Measurements from ENCODE around the gene UBE2G1.
"Not testable (repeated sequence)": the region's sequence is repeated elsewhere in the genome, so short reads cannot be mapped to it uniquely, and the experiment has no call there.

UBE2G1 gene

DNA sequence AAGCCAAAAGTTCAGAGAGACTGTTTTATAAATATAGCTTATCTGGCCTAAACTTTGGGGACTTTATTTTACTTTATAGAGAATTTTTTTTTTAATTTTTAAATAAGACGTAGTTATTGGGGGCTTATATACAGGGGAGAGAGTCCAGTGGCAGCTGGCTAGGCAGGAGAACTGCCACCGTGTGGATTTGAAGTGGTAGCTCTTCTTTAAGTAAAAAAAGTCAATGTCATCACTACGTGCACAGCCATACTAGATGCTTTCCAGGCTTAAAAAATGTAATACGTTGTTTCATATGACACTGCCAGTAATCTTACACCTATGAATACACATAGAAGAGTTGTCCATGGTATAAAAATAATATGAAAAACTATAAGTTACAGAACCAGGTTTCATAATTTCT is 70.8 kb downstream of the UBE2G1 start:
- no peak for FAIRE-seq

DNA sequence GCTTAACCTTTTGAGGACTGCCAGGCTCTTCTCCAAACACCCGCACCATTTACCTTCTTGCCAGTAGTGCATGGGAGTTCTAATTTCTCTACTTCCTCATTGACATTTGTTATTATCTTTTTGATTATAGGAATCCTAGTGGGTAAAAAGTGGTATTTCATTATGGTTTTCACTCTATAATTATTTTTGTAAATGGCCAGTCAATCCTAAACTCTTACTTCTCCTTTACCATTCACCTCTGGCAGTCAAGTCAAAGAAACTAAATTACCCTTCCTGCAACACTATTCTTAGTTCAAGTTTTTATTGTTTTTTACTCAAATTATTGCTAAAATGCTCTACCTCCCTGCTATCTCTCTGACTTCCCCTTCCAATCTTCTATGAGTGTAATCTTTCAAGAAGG is 72.9 kb downstream of the UBE2G1 start:
- no peak for FAIRE-seq

DNA sequence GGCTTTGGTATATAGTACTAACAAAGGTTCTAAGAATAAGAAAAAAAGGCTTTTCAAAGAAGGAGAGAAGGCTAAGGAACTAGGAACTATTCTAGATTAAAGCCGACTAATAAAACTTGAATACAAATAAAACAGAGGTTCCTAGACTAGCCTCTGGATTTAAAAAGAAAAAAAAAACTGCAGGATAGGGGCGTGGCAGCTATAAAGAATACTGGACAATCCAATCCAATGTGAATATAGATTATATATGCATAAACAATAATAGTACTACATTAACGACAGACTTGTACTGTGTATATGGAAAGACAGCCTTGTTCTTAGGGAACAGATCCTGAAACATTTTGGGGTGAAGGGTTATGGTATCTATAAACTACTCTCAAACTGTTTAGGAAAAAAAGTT is 78.8 kb downstream of the UBE2G1 start:
- no peak for FAIRE-seq

DNA sequence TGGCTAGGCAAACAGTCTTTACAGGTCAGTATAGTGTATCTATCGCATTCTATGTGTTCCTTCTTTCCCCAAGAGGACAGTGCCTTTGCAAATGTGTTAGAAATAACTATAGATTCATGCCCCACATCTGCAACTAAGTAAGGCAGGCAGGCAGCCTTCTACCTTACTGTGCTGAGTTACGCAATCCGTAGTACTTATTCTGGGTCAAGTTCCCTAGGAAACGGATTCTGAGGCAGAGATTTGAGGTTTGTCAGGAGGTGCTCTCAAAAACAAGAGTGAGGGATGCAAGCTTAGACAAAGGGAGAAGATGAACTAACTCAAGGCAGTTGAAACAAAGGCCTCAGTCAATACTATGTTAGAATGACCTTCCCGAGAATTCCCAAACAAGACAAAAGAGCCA is 90.0 kb downstream of the UBE2G1 start:
- no peak for FAIRE-seq

DNA sequence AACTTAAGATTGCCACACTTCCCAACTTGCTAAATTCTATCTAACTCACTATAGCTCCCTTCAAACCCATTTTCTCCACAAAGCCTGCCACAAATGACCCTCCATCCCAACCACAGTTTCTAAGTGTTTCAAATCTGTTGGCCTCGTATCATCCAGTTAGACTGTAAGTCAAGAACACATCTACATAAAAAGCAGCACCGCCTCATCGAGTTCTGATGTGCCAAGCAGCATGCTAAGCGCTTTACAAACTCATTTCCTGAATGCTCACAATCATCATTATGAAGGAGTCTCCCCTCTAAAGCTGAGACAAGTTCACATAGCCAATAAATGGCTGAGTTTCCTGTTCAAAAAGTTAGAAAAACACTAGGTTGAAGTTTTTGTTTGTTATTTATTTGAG is 93.5 kb downstream of the UBE2G1 start:
- no peak for FAIRE-seq

DNA sequence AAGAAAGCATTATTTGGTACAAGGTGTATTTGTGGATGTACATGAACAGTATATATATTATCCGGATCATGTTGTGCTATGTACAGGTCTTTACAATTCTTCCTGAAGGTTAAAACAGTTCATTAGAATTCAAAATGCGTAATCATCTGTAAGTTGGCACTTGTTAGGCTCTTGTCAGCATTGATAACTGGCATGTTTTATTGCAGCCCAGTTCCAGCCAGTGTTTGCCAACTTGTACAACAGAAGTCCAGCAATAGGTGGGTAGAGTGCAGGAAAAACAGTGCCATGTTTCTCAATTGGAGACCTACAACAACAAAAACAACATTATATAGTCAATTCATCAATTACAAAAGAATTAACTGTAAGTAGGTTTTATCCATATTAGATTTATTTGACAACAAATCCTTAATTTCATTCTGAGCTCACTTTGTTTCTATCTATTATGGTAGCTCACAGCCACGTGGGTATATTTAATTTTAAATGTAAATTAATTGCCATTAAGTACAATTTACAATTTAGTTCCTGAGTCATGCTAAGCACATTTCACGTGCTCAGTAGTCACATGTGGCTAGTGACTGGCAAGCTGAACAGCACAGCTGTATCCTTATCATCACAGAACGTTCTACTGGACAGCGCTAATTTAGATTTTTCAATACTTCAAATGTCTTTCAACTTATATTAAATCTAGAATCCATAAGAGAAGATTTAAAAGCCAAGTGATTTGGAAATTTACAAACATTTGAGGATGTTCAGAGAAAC is 94.1 kb downstream of the UBE2G1 start:
- FAIRE-seq: no peak

DNA sequence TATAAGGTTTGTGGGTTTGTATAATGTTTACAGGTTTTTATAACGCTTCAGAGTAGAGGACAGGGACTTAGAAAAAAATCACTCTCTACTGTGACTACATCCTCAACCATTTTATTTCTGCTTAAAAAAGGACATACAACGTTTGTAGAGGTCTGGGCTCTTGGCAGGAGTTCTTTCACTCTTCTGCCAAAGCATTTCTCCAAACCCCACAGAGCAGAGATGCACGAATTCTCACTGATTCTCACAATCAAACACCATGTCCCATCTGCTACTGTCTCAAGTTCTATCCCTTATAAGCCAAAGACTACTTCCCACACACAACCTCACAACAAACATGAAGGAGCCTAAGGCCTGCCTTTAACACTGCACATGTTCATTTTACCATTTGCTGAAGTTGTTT is 95.7 kb downstream of the UBE2G1 start:
- no peak for FAIRE-seq

DNA sequence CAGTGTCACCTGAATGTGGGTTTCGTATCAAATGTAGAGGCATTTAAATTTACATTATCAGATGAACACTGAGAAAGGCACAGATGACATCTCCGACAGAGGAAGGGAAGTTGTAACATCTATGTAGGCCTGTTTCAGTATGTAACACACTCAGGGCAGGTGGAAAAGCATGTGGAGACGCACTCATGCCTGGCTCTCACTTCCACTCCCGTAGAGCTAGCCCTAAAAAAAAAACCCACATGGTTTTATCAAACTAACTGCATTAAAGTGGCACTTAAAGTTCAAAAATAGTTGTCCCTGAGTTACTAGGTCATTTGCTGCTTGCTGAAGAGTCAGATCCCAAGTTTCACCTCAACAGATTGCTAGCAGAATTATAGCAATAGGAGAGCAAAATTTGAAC is 96.6 kb downstream of the UBE2G1 start:
- FAIRE-seq: no peak

DNA sequence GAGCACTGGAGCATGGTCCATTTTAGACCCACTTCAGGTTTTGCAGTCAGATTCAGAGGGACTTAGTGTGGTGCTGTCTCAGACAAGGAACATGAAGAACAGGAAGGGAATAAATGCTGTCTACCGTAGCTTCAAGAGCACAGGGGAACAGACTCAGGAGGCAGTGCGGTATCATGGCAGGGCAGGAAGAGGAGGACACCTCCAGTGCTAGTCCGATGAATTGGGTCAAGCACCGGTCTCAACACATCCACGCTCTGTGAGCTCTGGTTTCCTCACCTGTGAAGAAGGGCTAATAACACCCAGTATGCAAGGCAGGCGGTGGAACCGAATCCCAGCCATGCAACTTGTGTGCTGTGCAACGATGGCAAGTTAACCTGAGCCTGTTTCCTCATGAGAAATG is 99.1 kb downstream of the UBE2G1 start:
- FAIRE-seq: no peak

DNA sequence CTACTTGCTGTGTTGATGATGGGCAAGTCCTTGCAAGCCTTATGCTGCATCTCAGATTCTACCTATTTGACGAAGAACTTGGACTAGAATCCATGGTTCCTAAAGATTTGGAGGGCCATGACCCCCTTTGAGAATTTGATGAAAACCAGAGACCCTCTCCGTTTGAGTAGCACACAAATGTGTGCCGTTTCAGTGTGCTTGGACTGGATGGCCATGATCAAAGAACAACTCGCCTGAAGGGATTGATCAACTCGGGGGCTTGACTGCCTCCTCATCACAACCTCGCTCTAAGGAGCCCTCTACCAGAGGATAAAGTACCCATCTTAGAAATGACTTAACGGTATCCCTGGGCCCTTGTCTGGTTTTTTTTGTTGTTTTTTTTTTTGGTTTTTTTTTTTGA is 99.9 kb downstream of the UBE2G1 start:
- no peak for FAIRE-seq

DNA sequence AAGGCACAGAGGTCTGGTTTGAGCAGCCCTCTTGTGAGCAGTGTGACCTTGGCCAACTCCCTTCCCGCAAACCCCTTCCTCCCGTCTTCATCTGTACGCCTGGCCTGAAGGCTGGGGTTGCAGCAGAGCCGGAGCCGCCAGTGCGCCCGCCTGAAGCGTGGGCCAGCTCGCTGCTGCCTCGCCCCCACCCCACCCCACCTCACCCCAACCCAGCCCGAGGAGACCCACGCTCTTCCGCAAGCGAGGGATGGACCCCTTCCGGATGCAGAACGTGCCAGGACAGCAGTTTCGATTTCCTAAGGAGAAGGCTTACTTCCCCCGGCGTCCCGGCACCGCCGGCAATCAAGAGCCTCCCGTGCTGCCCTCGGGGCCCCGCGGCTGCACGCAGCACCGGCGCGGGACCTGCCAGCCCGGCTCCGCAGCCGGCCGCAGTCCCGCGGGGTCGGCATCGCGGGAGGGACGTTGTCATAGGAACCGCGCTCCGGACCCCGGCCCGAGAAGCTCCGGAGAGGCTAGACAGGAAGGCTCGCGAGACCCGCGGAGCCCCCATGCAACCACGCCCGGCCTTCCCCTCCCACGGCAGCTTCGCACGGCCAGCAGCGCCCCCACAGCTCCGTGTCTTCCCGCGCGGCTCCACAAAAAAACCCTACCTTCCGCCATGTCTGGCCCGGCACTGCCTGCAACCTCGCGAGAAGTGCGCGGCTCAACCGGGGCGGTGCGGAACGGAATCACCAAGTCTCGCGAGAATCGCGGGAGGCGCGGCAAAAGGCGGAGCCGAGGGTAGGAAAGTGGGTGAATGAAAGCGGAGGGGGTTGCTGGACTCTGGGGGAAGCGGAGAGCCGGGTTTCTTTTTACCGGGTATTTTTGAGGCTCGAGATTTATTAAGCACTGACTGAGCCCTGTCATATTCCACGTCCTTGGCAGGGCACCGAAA is 102.9 kb downstream of the UBE2G1 start, which contains the start of gene ANKFY1:
Gene ANKFY1 (minus strand): TSS at position 698 of the 934 bp plus-strand sequence. CDS start 38 bp downstream, at position 660.
- FAIRE-seq: no peak

DNA sequence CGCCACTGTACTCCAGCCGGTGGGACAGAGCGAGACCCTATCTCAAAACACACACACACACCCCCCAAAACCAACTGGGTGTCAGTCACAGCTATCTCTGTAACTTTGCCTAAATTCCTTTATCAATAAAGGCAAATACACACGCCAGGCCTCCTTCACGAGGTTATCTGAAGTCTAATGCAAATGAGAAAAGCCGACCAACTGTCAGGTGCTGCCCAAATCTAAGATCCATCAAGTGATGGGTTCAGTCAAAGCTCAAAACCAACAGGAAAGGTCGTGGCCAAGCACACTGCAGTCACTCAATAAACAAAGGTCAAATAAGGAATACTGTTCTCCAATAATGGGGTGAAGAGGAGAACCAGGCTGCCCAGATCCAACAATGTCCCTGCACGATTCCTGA is 103.8 kb downstream of the UBE2G1 start:
- FAIRE-seq: no peak

DNA sequence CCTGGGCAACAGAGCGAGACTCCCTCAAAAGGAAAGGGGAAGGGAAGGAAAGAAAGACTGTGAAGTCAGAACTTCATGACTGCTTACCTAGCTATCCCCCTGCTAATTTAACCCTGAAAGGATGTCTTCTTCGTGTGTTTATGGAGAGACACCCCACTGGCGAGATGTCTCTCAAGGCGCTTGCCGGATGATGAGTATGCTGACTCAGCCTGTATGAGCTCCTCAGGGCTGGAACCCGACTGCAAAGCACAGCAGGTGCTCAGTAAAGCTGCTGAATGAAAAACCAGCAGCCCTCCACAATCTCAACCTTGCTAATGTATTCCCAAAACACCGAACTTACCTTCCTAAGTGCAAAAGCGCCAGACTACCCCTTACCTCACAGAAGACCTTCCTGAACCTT is 105.0 kb downstream of the UBE2G1 start:
- FAIRE-seq: no peak

DNA sequence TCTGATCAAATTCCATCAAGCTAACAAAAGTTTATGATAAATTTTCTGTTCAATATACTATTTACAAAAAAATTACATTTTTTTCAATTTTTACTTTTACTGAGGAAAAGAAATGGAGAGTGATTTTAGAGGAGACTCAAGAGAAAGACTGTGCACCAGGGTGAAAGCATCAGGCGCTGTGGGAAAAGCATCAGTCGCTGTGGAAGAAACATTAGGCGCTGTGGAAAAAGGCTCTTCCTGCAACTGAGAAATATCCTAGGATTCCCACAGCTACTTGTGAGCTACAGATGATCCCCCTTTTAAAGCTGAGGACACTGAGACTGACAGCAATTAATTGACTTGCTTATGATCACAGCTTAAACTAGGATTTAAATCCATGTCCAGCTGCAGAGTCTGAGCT is 107.6 kb downstream of the UBE2G1 start:
- no peak for FAIRE-seq

DNA sequence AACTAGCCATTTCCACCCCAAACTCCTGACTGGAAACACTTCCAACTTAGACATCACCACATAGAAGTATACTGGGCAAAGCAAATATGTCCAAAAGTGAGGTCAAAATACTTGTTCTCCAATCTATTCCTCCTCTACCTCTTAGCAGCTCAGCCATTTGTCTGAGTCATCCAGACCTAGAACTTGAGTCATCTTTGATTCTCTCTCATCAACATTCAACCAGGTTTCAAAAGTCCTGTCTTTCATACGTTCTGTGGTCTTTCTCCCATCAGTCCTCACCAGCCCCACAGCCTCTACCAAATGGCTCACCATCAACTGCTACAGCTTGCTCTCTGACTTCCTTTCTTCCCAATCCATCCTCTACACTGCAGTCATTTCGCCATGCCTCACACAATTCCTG is 109.5 kb downstream of the UBE2G1 start:
- FAIRE-seq: no peak

DNA sequence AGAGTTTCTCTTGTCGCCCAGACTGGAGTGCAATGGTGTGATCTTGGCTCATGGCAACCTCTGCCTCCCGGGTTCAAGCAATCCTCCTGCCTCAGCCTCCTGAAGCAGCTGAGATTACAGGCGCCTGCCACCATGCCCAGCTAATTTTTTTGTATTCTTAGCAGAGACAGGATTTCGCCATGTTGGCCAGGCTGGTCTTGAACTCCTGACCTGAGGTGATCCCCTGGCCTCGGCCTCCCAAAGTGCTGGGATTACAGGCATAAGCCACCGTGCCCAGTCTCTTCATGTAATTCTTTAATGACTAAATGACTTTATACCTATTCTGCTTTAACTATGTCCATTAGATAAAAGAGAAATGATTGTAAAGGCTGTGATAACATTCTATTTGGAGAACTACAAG is 111.2 kb downstream of the UBE2G1 start:
- not testable (repeated sequence) for FAIRE-seq

DNA sequence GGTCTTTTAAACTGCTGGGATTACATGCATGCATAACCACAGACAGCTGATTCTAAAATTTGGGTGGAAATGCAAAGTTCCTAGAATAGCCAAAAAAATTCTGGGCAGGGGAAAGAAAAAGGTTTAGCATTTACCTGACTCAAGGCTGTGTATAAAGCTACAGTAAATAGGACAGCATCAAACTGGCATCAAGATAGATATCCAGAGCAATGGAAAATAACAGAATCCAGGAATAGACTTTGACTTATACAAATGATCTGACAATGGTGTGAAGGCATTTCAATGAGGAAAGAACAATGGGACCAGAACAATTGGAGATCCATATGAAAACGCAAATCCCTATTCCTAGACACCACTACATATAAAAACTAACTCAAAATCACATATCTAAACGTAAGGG is 115.6 kb downstream of the UBE2G1 start:
- FAIRE-seq: no peak

DNA sequence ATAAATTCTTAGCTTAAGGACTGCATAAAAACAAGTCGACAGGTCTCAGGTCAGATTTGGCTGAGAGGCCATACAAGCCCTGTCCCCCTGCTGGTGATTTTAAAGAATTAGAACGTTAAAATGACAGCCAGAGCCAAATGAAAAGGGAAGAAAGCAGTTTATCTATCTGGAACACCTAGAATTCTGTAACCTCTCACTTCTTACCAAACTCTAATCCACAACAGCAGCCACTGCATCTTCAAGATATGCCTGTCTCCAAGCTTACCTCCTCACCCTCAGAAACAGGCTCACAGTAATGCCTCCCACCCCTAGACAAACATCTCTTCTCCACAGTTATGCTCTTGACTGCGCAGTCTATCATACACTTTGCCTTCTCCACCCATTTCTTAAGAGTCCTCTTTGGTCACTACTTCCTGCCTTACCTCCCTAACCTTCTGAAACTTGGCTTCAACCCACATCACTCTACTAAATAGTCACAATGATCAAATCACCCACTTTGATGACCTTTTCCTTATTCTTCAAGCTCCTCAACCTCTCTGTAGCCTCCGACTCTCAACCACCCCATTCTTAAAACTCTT is 116.9 kb downstream of the UBE2G1 start:
- FAIRE-seq: peak; percentile 66

DNA sequence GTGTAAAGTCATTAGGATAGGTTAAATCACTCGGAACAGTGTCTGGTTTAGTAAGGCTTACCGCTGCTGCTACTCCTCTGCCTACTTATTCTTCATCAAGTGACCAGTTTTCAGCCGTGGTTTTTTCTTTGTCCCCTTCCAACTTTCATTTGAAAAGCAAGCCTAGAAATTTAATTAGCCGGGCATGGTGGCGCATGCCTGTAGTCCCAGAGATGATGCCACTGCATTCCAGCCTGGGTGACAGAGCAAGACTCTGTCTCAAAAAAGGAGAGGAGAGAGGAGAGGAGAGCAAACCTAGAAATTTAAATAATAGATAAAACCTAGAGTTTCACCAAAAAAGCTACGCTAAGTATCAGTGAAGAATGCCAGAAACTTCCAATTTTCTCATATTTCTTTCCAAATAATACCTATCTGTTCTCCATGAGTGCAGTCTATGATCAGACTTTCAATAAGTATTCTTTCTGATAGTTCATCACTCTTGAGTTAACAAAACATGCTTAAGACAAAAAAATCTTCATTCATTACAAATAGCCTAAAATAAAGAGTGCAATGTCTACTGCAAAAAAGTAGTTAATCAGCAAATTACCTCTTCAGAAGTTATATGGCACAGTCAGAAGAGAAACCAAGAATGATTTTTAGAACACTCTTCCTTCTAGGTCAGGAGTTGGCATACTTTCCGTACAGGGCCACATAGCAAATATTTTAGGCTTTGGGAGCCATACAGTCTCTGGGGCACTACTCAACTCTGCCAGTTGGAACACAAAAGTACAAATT is 117.8 kb downstream of the UBE2G1 start:
- FAIRE-seq: no peak

DNA sequence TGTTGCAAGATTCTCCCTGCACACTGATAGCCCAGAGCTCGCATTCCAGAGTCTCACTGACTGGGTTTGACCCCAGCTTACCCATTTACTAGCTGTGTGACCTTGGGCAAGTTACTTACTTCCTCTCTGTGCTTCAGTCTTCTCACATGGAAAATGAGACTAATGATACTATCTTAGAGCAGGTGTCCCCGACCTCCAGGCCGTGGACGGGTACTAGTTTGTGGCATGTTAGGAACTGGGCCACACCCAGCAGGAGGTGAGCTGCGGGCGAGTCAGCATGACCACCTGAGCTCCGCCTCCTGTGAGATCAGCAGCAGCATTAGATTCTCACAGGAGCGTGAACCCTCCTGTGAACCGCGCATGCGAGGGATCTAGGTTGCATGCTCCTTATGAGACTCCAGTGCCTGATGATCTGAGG is 118.5 kb downstream of the UBE2G1 start:
- no peak for FAIRE-seq

DNA sequence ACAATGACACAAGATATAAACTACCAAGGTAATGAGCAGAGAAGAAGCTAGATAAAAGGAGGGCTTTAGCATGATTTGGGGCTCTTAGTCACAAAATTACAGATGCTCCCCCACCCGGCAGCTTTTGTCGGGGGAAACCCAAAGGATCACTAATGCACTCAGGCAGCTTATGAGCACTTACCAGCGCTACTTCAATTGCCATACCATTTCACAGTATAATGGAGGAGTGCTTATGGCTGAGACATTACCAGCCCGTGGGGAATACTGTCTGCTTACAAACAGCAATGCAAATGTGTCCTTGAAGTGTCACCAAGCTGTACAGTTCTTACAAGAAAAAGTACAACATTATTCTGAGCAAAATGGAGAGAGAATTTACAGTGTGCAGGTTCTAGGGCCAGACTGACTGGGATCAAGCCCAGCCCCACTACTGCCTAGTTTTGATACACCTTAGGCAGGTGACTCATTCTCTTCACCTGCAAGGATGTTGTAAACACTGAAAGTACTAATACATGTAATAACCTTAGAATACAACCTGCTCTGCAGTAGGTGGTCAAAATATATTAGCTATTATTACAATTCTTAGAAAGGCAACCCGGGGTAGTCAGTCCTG is 119.0 kb downstream of the UBE2G1 start:
- FAIRE-seq: no peak

DNA sequence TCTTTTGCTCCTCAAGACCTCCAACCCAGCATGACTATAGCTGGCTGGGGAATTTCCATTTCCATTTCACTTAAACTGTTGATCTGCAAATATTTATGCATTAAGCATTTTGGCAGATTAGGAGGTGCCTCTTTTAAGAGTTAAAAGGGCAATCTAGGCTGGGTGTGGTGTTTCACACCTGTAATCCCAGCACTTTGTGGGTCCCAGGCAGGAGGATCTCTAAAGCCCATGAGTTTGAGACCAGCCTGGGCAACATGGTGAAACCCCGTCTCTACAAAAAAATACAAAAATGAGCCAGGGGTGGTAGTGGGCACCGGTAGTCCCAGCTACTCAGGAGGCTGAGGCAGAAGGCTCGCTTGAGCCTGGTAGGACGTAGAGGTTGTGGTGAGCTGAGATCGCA is 119.8 kb downstream of the UBE2G1 start:
- no peak for FAIRE-seq

DNA sequence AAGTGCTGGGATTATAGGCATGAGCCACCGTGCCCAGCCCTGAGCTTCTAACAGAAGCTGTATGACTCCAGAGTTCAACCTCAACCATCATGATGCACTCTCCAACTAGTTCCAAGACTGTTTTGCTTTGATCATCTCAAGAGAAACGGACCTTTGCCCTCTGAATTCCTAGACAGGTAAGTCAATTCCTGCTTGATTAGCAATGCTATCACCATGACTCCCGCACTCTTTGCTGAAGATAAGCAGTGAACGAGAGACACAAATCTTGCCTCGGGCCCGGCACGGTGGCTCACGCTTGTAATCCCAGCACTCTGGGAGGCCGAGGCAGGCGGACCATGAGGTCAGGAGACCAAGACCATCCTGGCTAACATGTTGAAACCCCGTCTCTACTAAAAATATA is 124.9 kb downstream of the UBE2G1 start:
- FAIRE-seq: no peak
